Lower lobe of right lung (tissue), 2 donors: ENCODE measurements around the gene BATF2. TPM values are rescaled to one million over a fixed set of nuclear protein-coding genes. Genes with fewer than 3 reads are reported as not detected.
A peak's percentile ranks its signal among the peaks of the same experiment; 100 is the strongest.

Experiments
- ATAC-seq, 2 donors: fragments of 200-7000 bp; cut with Tn5 transposase; one replicate each; pipeline ENCODE4 v1.9.1; 2020 to 2022; ENCODE audit warnings: mild to moderate bottlenecking in 2 of 2, moderate library complexity in 2 of 2
- DNase-seq: peaks from one replicate; pipeline ENCODE4 v3.0.0-alpha.2; 2020
- H3K27ac ChIP-seq: fragments of 200-600 bp; one replicate; pipeline ENCODE4 v1.8.0; 2022
- H3K27me3 ChIP-seq: fragments of 200-600 bp; one replicate; pipeline ENCODE4 v1.8.0; 2022; ENCODE audit warnings: low read depth
- H3K36me3 ChIP-seq: fragments of 200-600 bp; one replicate; pipeline ENCODE4 v1.8.0; 2022; ENCODE audit warnings: mild to moderate bottlenecking
- H3K4me1 ChIP-seq: fragments of 200-600 bp; one replicate; pipeline ENCODE4 v1.8.0; 2022
- H3K4me3 ChIP-seq: fragments of 200-600 bp; one replicate; pipeline ENCODE4 v1.8.0; 2022; ENCODE audit warnings: mild to moderate bottlenecking
- H3K9me3 ChIP-seq: fragments of 200-600 bp; one replicate; pipeline ENCODE4 v1.8.0; 2022
- CTCF ChIP-seq: fragments of 200-600 bp; IDR thresholded peaks from one replicate; pipeline ENCODE4 v1.8.0; 2022; ENCODE audit warnings: antibody characterized with exemption, mild to moderate bottlenecking
- intact Hi-C: fragments of 100-400 bp; cut with DNase I; formaldehyde crosslinking; loops from one replicate; pipeline ENCODE4 v1.11.0; 2022
- total RNA-seq: library from RNA; stranded (reverse); fragmentation: NEBNext Ultra II Directional; extraction: Animal tissue kit (Norgen Biotek cat#: 25700); gene quantifications from one replicate; pipeline ENCODE4 v1.2.1, GENCODE V29; 2021
- donor health status: DM: no; HTN: yes; CAD: no; lungs with severe emphysema.

BATF2 gene
- total RNA-seq, 1 donor from 2014 or later = 8.6 TPM

GRCh38 chr11:65040847-65041622 is 44.3 kb upstream of the BATF2 start, which contains the start of gene SAC3D1:
SAC3D1 (plus strand) TSS chr11:65041210; CDS start chr11:65041293, 83 bp downstream.
- DNase-seq (peak; percentile 94), ATAC-seq (peak; percentile 96 to 97)
- no peaks in the 10 kb centered on the region for H3K9me3 ChIP-seq
- no peaks in the 10 kb centered on the region for H3K27me3 ChIP-seq
- peaks cover 52% of the 10 kb centered on the region for H3K36me3 ChIP-seq
- peaks cover 35% of the 10 kb centered on the region for H3K4me1 ChIP-seq
- peak within 1 kb of the TSS; percentile 91 for H3K27ac ChIP-seq
- TF ChIP-seq CTCF = no peak
- intact Hi-C loops = no loop called here
- peak within 1 kb of the TSS; percentile 93 for H3K4me3 ChIP-seq

- no peak for TF ChIP-seq CTCF
- DNase-seq (no peak), ATAC-seq (no peak)
- Histone ChIP-seq H3K4me3 (peak overlapping the region; percentile 93), H3K4me1 (peaks cover 35% of the 10 kb centered on the region), H3K27ac (peak overlapping the region; percentile 91), H3K36me3 (peaks cover 52% of the 10 kb centered on the region), H3K9me3 (no peaks in the 10 kb centered on the region), H3K27me3 (no peaks in the 10 kb centered on the region)
- intact Hi-C loops = no loop called here
These were observed 43.7 kb upstream of the BATF2 start for GRCh38 chr11:65040520-65040846.

- Histone ChIP-seq H3K27ac (no peak overlapping the region), H3K36me3 (peaks cover 73% of the 10 kb centered on the region), H3K9me3 (no peaks in the 10 kb centered on the region), H3K4me3 (no peak overlapping the region), H3K4me1 (peaks cover 10% of the 10 kb centered on the region), H3K27me3 (no peaks in the 10 kb centered on the region)
- intact Hi-C loops = no loop called here
- TF ChIP-seq CTCF = no peak
- DNase-seq = peak; percentile 71
- no peak for ATAC-seq
These were observed 40.2 kb upstream of the BATF2 start for GRCh38 chr11:65036931-65037330.

- intact Hi-C loops = no loop called here
- peaks cover 83% of the 10 kb centered on the region for H3K36me3 ChIP-seq
These were observed 38.8 kb upstream of the BATF2 start for GRCh38 chr11:65035579-65035978.

GRCh38 chr11:65034423-65034822 is 37.7 kb upstream of the BATF2 start:
- Histone ChIP-seq H3K4me3 (no peak overlapping the region), H3K4me1 (no peaks in the 10 kb centered on the region), H3K27ac (no peak overlapping the region), H3K36me3 (peaks cover 79% of the 10 kb centered on the region), H3K27me3 (no peaks in the 10 kb centered on the region), H3K9me3 (no peaks in the 10 kb centered on the region)
- DNase-seq = no peak
- no peak for TF ChIP-seq CTCF
- no peak for ATAC-seq
- intact Hi-C loops = no loop called here

More at GRCh38 chr11:65035579-65035978, 38.8 kb upstream of the BATF2 start:
- H3K27ac ChIP-seq = no peak overlapping the region
- TF ChIP-seq CTCF = no peak
- no peak overlapping the region for H3K4me3 ChIP-seq
- no peaks in the 10 kb centered on the region for H3K27me3 ChIP-seq
- H3K9me3 ChIP-seq = no peaks in the 10 kb centered on the region
- H3K4me1 ChIP-seq = peaks cover 5% of the 10 kb centered on the region
- no peak for ATAC-seq
- no peak for DNase-seq
